GM18499 (cell line): ENCODE measurements around the gene SPRY1.

Experiments used
- ATAC-seq: cut with Tn5 transposase; IDR thresholded peaks from one replicate; pipeline ENCODE4 v1.9.1; 2021; ENCODE audit warnings: moderate number of reproducible peaks; ENCODE audit not compliant: insufficient read depth, unreplicated experiment

Gene SPRY1

DNA sequence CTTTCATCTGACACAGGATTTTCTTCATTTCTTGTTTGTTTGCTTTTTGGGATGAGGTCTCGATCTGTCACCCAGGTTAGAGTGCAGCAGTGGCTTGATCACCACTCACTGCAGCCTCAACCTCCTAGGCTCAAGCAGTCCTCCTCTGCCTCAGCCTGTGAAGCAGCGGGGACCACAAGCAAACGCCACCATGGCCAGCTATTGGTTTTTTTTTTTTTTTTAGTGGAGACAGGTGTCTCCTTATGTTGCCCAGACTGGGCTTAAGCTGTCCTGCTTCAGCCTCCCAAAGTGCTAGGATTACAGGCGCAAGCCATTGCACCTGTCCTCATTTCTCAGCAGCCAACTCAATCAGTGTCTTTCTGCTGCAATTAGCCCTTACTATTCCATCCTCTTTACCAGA is 10.3 kb downstream of the SPRY1 start:
- no peak for ATAC-seq

DNA sequence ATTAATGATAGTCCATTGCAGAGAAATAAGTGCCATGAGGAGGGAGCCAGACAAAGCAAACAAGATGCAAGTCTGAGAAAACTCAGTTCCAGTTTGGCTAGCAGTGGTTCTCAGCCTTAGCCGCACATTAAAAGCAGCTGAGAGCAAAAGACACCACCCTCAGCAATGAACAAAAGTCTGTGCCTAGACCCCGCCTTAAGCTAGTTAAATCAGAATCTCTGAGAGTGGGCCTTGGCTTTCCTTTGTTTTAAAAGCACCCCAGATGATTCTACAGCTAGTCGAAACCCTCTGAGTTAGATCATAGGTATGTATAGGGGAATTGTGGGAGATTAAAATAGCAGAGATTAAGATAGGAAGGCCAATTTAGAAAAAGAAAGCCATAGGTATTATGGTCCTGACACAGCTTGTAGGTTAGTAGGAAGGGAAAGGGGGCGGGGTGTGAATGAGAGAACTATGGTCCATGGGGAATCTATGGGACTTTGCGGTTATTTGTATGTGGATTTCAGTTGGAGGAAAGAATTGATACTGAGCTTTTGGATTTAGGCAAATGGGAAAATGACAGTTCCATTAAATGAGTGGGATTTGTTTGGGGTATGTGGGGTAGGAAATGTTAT is 12.0 kb downstream of the SPRY1 start:
- ATAC-seq: no peak

DNA sequence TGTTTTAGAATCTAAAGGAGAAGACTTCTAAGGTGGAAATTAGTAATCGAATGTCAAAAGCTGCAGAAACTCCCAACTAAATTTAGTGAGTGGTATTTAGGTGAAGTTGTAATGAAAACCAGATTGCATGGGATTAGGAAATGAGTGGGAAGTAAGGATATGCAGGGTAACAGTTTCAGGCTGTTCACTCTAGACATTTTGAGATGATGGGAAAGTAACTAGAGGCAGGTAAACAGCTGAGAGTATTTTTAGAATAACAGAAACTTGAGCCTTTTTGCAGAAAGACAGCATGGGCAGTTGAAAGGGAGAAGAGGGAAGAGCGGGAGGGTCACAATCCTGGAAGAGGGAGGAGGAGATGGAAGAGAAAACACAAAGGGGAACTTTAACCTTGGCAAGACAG is 12.7 kb downstream of the SPRY1 start:
- ATAC-seq: no peak

DNA sequence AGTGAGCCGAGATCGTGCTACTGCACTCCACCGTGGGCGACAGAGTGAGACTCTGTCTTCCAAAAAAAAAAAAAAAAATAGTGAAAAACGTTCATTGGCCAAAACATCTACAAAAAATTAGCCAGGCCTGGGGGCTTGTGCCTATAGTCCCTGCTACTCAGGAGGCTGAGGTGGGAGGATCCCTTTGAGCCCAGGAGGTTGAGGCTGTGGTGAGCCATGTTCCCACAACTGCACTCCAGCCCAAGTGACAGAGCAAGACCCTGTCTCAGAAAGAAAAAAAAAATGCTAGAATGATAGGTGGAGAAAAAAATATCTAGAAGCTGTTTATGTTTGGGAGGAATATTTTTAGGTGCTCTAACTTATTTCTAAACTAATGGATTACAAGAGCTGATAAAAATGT is 14.9 kb downstream of the SPRY1 start:
- no peak for ATAC-seq

DNA sequence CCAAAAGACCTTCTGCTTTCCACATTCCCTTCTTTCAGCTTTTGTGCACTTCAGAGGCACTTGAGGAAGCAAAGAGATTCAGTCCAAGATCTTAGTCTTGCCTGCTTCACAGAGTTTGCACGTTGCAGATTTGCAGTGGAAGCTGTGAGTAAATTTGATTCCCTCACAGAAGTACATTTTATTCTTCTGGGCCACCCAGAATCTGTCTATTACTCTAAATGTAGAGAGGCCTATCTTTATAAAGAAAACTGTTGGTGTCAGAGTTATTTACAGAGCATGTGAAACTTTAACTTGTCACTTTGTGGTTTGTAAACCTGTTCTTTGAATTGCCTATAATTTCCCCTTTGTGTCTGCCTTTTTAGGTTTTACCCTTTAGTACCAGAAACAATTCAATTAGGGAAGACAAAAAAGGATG is 15.5 kb downstream of the SPRY1 start:
- peak; percentile 89 for ATAC-seq

DNA sequence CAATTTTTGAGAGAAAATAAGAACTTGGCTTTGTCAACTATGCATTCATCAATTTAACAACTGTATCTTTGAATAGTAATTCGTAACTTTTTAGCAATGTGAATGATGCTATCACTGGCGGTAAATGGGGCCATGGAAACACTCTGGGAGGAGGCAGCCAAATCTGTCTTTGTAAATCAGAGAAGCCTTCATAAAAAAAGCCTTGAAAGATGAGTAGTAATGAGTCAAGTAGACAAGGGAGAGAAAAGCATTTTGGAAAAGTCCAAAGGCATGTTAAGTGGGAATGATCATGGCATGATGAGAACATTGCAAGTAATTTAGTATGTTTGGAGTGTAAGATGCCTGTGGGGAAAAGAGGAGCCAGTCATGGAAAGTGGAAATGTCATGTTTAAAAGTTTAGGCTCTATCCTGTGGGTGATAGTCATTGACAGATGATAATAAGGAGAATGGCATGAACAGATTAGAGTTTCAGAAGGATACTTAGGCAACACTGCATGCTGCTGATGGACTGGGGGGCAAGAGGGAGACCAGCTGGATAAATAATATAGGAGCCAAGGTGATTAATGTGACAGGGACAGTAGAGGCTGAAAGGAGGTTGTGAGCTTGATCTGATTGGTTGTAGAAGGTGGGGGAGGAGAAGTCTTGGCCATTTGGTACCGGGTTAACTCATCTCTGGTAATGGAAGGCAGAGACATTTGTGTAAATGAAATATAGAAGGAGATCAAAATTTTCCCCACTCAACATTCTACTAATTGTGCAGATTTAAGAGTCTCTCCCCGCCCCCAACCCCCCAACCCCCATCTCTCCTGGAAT is 16.3 kb downstream of the SPRY1 start:
- no peak for ATAC-seq

DNA sequence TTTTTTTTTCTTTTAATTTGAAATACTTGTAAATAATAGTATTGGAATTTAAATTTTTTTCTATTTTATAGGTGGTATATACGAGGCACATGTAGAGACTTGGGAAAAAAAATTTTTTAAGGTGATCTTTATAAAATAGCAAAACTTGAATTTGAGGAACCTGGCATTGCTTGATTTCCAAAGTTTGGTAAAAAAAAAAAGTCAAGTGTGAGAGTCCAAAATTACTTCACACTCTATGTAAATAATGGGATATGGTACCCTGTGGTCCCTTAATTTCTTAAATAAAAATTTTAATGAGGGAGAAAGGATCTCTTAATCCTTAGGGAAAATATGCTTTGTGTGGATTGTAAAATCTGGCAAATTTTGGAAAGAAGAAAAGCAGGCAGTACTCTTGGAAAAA is 19.0 kb downstream of the SPRY1 start:
- ATAC-seq: no peak

DNA sequence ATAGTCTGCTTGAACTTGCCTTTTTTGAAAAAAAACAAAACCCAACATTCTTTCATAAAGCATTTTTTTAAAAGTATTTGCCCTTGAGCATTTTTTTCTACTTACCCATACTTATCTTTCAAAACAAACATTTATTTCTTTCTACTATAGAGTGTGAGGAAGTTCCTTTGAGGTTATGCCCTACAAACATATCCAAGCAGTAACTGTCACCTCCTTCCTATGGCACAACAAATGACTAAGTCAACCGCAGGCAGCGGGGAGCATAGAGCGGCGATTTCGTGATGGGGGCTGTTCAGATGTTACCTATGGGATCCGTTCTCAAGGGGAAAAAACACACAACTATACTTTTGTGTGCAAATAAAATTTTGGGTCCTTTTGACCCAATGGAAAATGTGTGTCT is 19.4 kb downstream of the SPRY1 start:
- no peak for ATAC-seq

DNA sequence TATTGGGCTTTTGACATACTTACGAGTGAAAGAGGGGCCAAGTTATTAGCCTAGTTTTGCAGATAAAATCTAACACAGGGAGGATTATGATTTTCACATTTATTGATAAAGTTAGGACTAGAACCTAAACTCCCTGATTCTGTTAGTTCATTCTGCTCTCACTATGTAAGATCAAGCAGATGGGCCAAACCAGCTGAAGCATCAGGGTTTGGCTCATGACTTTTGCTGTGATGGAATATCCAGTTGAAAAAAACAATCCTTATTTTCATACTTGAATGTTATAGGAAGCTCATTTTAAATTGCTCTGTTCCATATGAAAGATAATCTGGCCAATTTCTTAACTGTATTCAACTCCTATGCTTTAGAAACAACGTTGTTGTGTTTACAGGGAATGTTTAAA is 21.2 kb downstream of the SPRY1 start:
- no peak for ATAC-seq

DNA sequence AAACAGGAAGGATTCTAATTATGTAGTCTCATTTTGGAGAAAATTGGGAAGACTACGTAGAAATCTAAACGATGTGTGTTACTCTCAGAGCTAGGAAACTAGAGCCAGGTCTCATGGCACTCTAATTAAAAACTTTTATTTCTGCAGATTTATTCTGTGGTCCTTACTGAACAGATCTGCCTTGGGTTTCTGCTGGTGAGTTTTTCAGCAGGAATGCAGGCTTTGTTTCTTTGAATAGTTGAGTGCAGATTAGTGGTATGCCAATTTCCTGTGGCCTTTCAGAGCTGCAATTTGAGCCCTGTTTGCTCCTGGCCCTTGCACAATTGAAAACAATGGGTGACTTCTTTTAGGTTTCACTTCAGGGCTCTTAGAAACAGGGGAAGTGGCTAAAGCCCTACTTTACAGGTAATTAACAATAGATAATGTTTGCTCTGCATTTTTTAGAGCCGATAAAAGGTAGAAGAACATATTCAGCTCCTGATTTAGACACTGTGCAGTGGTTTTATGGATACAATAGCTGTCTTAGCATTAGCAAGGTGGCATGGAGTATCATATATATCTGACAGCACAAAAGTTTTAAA is 21.8 kb downstream of the SPRY1 start:
- ATAC-seq: peak; percentile 90

DNA sequence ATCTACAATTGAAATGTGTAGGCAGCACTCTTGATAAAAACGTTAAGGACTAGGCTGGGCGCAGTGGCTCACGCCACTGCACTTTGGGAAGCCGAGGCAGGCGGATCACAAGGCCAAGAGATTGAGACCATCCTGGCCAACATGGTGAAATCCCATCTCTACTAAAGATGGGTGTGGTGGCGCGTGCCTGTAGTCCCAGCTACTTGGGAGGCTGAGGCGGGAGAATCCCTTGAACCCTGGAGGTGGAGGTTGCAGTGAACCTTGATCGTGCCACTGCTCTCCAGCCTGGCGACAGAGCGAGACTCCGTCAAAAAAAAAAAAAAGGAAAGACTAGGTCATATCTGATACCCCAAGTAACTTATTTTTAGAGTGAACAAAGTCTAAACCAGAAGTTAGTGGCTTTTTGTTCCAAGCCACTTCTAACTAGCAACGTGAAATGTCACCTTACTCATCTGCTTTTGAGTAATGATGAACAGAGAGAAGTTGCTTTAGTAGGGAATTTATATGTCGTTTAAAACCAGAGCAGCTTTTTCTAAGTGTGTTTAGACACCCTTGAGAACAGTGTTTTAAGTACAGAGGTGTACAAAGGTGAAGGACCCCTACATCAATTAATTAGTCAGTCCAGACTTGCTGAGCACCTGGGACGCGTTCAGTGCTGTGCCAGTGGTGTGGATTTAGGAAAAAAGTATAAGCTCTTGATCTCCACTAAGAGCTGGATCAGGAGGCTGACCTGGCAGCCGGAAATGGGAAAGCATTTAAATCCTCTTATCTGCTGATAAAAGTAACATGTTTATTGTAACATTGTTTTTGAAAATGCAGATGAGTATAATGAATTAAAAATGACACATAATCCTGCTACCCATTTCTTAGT is 23.5 kb downstream of the SPRY1 start:
- no peak for ATAC-seq

DNA sequence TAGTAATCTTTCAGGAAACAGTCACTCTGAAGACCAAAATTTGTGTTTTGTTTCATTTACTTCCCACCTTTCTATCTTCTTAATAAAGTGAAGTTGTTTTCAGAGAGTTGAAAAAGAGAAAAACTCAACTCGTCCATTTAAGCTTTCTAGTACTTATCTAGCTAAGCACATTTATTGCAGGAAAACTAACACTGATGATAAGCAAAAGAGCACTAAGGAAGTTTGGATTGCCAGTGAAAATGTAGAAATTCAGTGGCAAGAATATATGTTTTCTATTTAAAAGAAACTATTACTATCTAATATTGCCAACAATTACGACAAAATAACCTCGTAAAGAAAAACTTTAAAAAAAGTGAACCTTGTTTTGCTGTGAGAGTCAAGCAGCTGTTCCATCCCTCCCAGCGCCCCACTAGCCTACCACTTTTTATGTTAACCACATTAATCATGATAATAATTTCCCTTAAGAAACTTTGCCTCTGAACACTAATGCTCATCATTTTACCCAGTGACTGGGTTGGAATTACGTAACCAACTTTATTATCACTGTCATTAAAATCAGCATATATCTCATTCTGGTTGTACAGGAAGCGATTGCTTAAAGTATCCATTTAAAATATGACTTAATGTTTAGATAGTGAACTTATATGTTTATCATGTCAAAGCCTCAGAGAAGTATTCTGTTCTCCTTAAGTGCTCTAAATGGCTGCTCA is 24.8 kb downstream of the SPRY1 start:
- no peak for ATAC-seq

DNA sequence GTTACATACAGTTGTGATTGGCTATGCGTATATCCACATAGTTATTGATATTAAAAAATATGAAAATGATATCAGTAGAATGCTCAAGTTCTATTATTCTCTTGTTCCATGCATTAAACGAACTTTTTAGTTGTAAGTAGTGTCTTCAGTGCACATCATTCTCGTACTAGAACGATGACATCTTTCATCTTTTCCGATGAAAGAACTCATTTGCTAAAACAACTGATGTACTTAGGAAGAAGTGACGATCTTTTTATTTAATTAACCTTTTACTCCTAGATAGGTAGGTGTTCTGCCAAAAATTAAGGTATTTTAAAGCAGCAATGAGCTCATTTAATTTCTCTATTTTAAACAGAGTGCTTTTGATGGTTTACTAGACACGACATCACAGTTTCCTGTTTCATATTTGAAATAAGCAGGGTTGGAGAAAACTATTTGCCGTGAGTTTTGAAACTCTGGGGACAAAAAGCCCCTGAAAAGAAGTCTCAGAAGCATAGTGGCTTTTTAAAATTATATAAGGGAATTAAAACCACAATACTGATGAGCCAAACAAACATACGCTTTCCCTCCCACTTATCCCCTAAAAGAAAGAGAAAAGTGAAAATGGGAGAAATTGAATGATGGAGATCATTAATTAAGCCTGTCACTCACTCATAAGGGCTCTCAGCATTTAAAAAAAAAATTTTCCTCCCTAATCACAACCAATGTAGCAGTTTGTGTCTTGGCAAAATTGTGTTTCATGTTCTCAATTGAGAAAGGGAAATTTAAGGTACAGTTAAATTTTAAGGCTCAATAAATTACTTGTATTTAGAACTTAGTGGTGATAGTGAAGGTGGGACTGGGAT is 25.6 kb downstream of the SPRY1 start:
- ATAC-seq: no peak

DNA sequence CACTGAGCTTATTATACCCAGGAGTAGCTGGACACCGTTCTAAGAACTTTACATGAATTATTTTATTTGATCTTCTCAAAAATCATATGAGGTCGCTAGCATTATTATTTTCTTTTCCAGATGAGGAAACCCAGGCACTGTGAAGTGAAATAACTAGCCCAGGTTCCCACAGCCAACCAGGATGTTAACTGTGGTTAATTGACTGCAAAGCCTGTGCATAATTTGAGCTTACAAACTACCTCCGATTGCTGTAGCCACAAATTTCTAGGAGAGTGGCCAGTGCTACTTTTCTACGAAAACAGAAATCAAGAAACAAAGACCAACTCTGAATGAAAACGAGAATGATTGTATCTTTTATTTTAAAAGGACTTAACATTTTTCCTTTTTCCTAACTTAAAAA is 27.2 kb downstream of the SPRY1 start:
- no peak for ATAC-seq

DNA sequence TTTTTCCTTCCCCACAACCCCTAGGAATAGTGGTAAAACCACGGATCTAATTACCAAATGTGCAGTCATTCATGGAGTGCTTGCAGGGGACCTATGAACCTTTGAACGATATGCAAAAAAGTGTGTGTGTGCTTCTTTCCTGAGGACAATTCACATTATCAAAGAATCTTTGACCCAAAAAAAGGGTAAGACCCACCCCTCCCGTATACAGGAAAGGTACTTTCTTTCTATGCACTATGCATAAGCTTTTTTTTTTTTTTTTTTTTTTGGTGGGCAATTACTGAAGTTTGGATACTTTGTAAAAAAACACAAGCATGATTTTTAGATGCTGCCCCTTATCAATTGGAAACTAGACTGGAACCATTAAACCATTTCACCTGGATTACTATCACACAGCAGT is 31.4 kb downstream of the SPRY1 start:
- no peak for ATAC-seq

DNA sequence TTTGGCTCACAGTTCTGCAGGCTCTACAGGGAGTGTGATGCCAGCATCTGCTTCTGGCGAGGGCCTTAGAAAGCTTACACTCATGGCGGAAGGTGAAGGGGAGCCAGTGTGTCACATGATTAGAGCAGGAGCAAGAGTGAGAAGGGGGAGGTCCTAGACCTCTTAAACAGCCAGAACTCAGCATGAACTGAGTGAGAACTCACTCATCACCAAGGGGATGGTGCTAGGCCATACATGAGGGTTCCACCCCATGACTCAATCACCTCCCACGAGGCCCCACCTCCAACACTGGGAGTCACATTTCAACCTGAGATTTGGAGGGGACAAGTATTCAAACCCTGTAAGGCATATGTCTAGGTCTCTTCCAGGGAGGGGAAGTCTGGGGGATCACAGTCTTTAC is 33.4 kb downstream of the SPRY1 start:
- no peak for ATAC-seq

DNA sequence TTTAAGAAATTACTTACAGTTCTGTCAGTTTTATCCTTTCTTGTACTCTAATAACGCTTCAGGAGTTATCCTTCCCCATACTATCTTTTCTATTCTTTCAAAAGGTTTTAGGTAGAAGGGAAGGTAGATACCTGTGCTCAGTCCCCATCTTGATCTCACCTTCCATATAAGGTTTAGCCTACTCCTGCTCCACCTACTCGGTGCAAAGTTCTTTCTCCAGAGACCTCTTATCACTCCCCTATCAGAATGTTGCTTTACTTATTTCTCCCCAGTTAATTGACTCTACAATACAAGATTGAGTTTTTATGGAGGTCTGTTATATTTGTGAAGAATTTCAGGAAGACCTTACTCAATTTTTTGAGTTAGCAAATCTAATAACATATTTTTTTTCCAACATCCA is 33.9 kb downstream of the SPRY1 start:
- no peak for ATAC-seq

DNA sequence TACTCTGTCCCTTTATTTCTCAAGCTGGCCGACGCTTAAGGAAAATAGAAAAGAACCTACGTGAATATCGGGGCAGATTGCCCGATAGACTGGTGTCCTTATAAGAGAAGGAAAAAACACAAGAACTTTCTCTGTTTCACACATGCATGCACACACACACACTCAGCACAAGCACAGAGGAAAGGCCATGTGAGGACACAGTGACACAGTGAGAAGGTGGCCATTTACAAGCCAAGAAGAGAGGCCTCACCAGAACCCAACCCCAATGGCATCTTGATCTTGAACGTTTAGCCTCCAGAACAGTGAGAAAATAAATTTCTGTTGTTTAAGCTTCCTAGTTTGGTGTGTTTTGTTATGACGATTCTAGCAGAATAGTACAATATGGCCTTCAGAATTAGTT is 37.0 kb downstream of the SPRY1 start:
- no peak for ATAC-seq

DNA sequence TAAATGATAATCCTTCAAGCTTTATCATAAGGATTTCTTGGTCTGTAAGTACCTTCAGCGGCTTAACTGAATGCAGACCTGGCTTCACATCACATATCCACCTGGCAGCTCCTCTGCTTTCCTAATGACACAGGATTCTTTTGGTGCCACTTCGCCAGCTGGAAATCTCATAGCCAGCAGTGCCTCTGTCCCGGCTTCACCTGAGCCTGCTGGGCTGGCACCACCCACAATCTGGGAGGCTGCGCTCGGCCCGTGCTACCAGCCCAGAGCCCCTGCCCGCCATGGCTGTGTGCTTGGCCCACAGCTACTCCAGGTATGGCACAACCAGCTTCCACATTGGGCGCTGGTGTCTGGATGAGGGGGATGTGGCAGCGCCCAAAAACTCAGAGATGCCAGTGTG is 37.4 kb downstream of the SPRY1 start:
- ATAC-seq: no peak
